OCI-LY3 (cell line): ENCODE data around the gene SNX10.

Experiments used
- CTCF ChIP-seq: fragments of 200-600, 300-600 bp; sonication (generic); IDR thresholded peaks from 2 replicates; pipeline ENCODE4 v1.5.1; 2014; ENCODE audit warnings: antibody characterized with exemption, low read length, low read depth
- EZH2phosphoT487 ChIP-seq: fragments of 200-600 bp; shearing (Covaris generic); IDR thresholded peaks from 2 replicates; pipeline ENCODE4 v1.6.1; 2018; ENCODE audit warnings: antibody characterized with exemption, mixed run types, low read depth

- no peak for TF ChIP-seq CTCF
- TF ChIP-seq EZH2phosphoT487 = no peak
These were observed 108.1 kb downstream of the SNX10 start for GRCh38 chr7:26399736-26400135.
